Skin epidermis (tissue), 12 donors: ENCODE measurements around the gene CAP1.

ENCODE experiments used
- H3K27ac ChIP-seq, 21 experiments: fragments of 200-600 bp; sonication (generic) in 11 of 21; one replicate each; pipeline ENCODE4 v1.5.0; 2020; ENCODE audit warnings: mild to moderate bottlenecking in 3 of 21, inconsistent platforms in 2 of 21, moderate library complexity in 2 of 21
- H3K4me3 ChIP-seq, 7 experiments: fragments of 200-600 bp; sonication (generic) in 2 of 7; one replicate each; pipeline ENCODE4 v1.5.0; 2020; ENCODE audit warnings: inconsistent platforms in 2 of 7, mild to moderate bottlenecking in 2 of 7, moderate library complexity in 1 of 7

Gene CAP1

DNA sequence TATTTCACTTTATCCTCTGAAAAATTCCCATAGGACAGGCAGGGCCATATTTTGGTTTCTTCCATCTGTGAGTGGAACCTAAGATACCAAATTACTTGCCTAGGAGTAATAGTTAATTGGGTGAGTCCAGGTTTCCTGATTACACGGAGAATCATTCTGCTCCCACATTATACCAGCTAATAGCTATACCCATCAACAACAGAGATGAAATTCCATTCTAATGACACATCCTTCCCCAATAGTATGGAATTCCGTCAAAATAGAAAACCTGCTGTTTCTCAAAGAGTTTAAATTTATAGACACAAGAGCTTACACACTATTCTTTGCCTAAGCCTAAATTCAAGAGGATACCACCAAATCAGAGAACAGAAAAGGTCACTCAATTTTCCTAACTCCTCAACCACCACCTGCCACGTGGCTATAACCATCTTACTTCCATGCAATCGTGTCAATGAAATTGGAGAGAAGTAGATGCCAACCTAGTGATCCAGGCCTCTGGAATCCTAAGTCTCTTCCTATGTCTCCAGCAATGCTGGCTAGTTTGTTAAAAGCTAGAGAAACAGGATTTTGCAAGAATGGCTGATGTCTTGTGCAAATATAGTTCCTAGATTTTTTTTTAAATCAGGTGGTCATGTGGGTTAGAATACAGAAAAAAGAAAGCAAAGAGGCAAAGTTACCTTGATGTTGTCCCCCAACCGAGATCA lies 50.3 kb downstream of the CAP1 start:
- Histone ChIP-seq H3K27ac (no peak overlapping the region), H3K4me3 (no peak overlapping the region)

DNA sequence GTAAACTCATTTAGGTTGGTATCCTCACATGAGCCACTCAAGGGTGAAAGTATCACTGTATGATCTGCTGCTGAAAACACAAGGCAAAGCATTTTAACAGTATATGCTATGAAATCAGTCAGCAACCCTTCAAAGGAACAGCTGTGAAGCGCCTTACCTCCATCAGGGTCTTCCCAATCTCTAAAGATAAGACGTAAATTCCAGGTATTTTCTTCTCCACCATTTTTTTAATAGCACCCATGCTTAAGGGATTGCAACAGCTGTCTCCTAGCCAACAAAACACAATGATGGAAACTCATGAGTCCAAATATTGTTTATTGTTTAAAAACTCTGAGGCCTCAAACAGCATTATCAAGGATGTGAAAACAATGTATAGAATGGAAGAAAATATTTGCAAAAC lies 51.7 kb downstream of the CAP1 start:
- H3K27ac ChIP-seq: no peak overlapping the region
- H3K4me3 ChIP-seq: no peak overlapping the region

DNA sequence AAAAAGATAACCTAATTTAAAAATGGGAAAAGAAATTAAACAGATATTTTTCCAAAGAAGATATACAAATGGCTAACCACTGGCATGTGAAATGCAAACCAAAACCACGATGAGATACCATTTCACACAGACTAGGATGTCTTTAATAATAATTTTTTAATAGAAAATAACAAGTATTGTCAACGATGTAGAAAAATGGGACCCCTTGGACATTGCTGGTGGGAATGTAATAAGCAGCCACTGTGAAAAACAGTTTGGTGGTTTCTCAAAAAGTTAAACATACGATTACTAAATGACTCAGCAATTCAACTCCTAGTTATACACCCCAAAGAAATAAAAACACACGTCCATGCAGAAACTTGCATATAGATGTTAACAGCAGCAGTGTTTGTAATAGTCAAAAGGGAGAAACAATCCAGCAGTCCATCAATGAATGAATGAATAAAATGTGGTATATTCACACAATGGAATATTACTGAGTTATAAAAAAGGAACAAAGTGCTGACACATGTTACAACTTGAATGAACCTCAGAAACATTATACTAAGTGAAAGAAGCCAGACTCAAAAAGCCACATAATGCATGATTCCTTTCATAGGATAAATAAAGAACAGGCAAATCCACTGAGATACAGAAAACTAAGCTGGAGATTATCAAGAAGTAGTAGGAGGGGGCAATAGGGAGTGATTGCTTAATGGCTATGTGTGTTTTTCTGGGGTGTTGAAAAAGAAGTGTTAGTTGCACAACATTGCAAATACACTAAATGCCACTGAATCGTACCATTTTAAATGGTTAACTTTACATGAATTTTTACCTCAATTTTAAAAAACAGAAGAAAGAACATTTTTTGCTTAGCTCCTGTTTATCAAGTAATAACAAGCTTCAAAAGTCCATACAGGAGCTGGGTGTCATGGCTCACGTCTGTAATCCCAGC lies 52.4 kb downstream of the CAP1 start:
- Histone ChIP-seq H3K4me3 (no peak overlapping the region), H3K27ac (peak overlapping the region in 2 of 21 experiments; percentile 29 to 59)

DNA sequence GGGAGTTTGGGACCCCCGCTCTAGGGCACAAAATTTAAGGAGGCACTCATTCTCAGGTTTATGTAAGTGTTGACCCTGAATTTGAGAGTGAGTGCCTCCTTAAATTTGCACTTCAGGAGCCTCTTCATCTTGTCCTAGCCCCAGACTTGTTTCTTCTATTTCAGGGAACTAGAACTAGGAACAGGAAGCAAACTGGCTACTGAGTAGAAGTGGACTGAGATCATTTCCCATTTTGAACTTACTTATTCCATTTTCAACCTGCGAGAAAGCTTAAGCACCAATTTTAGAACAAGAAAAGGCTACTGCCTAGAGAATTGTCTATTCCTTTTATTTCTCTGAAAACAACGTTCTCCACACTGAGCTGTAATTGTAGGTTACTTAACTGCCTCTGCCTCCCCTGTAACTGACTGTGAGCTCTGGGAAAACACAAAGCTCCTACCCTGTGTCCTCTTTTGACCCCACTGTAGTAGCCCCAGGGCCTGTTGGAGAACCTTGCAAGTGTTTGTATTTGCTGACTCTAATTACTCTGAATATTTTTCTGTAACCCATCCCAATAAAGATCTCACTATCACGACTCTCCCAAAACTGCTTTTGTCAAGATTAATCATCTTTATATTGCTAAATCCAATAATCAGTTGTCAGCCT lies 54.1 kb downstream of the CAP1 start:
- Histone ChIP-seq H3K27ac (peak overlapping the region in 7 of 21 experiments; percentile 4 to 59 (median 36)), H3K4me3 (no peak overlapping the region)

DNA sequence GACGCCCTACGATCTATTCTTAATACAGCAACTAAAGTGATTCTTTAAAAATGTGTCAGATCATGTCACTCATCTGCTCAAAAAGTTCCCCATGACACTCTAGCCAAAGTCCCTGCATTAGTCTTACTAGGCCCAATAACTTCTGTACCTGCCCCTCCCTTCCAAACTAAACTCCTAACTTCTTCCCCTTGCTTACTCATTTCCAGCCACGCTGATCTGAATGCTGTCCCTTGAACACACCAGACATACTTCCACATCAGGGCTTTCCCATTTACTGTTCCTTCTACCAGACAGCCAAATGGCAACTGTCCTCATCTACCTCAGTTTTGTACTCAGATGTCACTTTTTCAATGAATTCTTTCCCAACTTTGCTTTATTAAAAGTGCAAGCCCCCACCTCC lies 55.3 kb downstream of the CAP1 start:
- Histone ChIP-seq H3K27ac (peak overlapping the region in 4 of 21 experiments; percentile 6 to 59 (median 40)), H3K4me3 (no peak overlapping the region)

DNA sequence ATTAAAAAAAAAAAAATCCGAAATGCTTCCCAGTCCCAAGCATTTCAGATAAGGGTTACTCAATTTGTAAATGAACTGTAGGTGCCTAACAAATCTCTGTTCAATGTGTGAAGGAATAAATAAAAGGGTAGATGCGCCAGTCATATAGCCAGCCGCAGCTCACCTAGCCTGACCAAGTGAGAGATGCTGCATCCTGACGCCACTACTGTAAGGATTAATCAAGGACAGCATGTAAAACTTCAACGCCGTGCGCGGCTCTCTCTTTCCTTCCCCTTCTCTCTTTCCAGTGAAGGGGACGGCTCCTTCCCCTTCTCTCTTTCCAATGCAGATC lies 56.1 kb downstream of the CAP1 start:
- peak overlapping the region in 19 of 21 experiments; percentile 2 to 83 (median 57) for H3K27ac ChIP-seq
- H3K4me3 ChIP-seq: peak overlapping the region; percentile 49 to 77 (median 58)

DNA sequence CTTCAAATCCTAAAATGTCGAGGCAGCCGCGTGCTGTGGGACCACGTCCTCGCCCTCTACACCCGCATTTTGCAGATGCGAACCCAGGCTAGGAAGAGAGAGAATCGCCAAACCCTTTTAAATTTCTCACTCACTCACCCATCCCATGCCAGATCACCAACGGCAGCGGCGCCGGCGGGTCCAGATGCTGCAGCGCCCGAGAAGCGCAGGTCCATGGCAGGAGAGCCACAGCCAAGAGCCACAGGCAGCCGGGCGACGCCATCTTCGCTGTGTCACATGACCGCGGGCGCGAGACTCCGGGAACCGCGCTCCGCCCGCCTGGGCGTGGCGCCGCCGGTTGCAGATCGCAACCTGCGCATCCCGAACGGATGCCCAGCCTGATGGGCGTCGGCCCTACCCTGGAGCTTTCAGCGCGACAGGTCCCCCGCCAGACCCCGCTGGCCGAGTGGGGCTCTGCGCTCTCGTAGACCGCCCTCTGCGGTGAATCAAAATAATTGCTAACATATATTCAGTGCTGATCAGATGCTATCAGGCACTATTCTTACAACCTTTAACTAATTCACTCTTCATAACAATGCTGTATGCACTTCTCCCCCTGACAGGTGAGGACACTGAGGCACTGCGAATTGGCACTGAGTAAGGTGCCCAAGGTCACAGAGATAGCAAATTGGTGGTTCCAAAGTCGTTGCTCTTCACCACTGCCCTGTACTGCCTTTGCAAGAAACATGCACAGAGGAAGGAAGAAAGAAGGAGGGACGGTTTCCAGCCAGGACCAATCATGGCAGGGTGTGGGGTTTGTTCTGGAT lies 56.7 kb downstream of the CAP1 start, which contains the start of gene PPT1:
Gene PPT1, minus strand, starts transcription at position 276 of the 806 bp plus-strand sequence. Its CDS starts 14 bp downstream, at position 262.
- Histone ChIP-seq H3K4me3 (peak within 1 kb of the TSS; percentile 49 to 77 (median 58)), H3K27ac (peak within 1 kb of the TSS in 20 of 21 experiments; percentile 2 to 83 (median 55))

DNA sequence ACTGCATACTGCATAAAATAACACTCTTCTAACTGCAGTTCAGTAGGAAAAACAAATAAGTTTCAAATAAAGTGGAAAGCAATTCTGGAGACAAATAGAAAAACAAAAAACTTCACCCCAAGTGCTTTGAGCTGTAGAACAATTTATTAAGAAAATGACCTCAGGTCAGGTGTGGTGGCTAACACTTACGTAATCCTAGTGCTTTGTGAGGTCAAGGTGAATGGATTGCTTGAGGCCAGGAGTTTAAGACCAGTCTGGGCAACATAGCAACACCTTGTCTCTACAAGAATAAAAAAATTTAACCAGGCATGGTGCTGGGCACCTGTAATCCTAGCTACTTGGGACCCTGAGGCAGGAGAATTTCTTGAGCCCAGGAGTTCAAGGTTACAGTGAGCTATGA lies 61.5 kb downstream of the CAP1 start:
- Histone ChIP-seq H3K27ac (no peak overlapping the region), H3K4me3 (no peak overlapping the region)

DNA sequence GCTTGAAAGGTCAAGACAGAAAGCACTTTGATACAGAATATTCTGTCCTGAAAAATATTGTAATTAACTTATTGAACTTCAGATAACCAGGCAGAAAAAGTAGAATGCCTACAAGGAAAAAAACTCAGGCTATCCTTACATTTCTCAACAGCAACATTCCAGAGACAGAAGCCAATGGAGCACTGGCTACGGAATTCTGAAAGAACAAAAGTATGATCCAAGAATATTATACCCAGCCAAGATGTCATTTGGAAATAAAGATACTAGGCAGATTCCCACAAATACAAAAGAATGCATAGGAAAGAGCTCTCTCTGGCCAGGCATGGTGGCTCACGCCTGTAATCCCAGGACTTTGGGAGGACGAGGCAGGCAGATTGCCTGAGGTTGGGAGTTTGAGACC lies 62.4 kb downstream of the CAP1 start:
- H3K4me3 ChIP-seq: no peak overlapping the region
- no peak overlapping the region for H3K27ac ChIP-seq

DNA sequence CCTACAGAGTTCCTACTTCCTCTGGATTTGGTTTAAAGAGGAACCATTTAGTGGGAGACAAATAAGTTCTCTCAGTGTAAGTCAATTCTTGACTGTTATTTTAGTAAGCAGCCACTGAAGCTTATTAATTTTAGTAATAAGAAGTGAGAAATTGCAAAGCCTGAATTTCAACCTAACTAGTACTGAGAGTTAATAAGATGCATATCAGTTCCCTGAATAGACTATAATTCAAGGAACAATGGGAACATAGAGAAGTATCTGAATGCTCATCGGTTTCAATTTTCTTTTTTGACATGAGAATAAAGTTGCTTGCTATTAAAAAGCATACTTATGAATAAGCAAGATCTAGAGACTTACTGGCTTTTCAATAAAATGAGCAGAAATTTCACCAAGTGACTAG lies 64.5 kb downstream of the CAP1 start:
- H3K27ac ChIP-seq: no peak overlapping the region
- H3K4me3 ChIP-seq: no peak overlapping the region

DNA sequence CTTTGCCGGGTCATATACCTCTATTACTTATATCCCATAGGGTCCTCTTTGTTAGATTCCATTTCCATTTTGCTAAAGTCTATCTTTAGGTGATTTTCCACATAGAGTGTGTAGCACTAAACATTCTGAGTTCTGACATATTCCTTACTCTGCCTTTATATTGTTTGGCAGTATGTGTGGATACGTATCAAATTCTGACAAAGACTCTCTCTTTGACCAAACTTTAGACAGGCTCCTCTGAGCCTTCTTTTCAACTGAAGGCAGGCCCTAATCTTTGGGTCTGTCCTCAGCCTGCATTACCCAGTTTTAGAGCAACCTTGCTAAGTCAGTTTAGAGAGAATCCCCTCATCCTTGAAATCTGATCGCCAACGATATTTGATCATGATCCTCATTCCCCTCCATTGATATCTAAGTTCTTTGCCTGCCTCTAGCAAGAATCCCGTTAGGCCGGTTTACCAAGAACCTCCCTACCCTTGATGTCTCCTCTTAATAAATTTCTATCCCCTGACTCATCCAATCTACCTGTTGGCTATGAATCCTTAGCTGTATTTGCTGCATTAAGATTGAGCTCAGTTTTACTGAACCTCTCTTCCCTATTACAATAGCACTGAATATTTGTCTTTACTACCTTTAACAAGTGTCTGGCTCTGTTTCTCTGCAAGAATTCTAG lies 66.9 kb downstream of the CAP1 start:
- Histone ChIP-seq H3K4me3 (no peak overlapping the region), H3K27ac (peak overlapping the region in 3 of 21 experiments; percentile 17 to 41 (median 31))

DNA sequence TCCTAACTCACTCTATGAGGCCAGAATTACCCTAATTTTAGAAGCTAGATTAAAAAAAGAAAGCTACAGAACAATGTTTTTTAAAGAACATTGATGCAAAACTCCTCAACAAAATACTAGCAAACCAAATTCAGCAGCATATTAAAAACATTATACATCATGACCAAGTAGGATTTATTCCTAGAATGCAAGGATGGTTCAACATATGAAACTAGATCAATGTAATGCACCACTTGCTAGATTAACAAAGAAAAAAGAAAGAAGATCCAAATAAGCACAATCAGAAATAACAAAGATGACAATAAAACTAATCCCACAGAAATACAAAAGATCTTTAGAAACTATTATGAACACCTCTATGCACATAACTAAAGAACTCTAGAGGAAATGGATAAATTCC lies 69.9 kb downstream of the CAP1 start:
- no peak overlapping the region for H3K4me3 ChIP-seq
- H3K27ac ChIP-seq: no peak overlapping the region

DNA sequence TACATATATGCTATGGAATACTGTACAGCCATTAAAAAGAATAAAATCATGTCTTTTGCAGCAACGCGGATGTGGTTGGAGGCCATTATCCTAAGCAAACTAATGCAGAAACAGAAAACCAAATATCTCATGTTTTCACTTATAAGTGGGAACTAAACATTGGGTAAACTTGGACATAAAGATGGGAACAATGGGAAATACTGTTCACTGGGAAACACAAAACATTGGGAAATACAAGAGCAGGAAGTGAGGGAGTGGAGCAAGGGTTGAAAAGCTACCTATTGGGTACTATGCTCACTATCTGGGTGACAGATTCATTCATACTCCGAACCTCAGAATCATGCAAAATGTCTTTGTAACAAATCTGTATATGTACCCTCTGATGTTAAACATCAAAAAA lies 73.9 kb downstream of the CAP1 start:
- Histone ChIP-seq H3K27ac (no peak overlapping the region), H3K4me3 (no peak overlapping the region)

DNA sequence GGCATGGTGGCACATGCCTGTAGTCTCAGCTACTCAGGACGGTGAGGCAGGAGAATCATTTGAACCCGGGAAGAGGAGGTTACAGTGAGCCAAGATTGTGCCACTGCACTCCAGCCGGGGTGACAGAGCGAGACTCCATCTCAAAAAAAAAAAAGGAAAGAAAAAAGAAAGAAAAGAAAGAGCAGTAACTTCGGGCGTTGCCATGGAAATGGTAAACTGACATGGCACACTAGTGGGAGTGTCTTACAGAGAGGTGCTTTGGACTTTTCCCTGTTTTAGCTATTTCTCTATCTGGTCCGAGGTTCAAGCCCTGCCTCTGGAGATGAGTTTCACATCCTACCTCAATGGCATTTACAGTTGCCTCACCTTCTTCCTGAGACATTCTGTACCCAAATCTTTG lies 79.6 kb downstream of the CAP1 start:
- Histone ChIP-seq H3K4me3 (no peak overlapping the region), H3K27ac (no peak overlapping the region)
